H9 (cell line): ENCODE results near the gene MOSMO. TPM values are rescaled to one million over a fixed set of nuclear protein-coding genes. Genes with fewer than 3 reads are reported as not detected.
A peak's percentile ranks its signal among the peaks of the same experiment; 100 is the strongest.

Experiments
- DNase-seq: peaks from one replicate; pipeline ENCODE4 v3.0.0-alpha.2; 2017
- H2AFZ ChIP-seq: one replicate; pipeline ENCODE4 v1.6.1; 2013; ENCODE audit warnings: mild to moderate bottlenecking, low read length, control low read depth, moderate library complexity
- H2AK5ac ChIP-seq: 2 replicates; pipeline ENCODE4 v1.6.1; 2013; ENCODE audit warnings: low read length, control low read depth, mixed read lengths; ENCODE audit not compliant: insufficient read length
- H2BK120ac ChIP-seq: one replicate; pipeline ENCODE4 v1.6.1; 2013; ENCODE audit warnings: low read depth, mild to moderate bottlenecking, low read length, control low read depth, inconsistent platforms; ENCODE audit not compliant: poor library complexity, severe bottlenecking
- H2BK12ac ChIP-seq: 2 replicates; pipeline ENCODE4 v1.6.1; 2013; ENCODE audit warnings: low read length, control low read depth, mixed read lengths, low read depth; ENCODE audit not compliant: insufficient read length
- H2BK15ac ChIP-seq: 2 replicates; pipeline ENCODE4 v1.6.1; 2013; ENCODE audit warnings: low read depth, low read length, control low read depth
- H2BK20ac ChIP-seq: one replicate; pipeline ENCODE4 v1.6.1; 2013; ENCODE audit warnings: low read depth, mild to moderate bottlenecking, low read length, control low read depth, inconsistent platforms; ENCODE audit not compliant: poor library complexity, severe bottlenecking
- H2BK5ac ChIP-seq: 2 replicates; pipeline ENCODE4 v1.6.1; 2013; ENCODE audit warnings: low read length, control low read depth, mixed read lengths; ENCODE audit not compliant: insufficient read length
- H3K14ac ChIP-seq: 2 replicates; pipeline ENCODE4 v1.6.1; 2013; ENCODE audit warnings: low read length, control low read depth; ENCODE audit not compliant: insufficient read depth
- H3K18ac ChIP-seq: 2 replicates; pipeline ENCODE4 v1.6.1; 2013; ENCODE audit warnings: low read depth, mild to moderate bottlenecking, mixed read lengths, low read length, control low read depth; ENCODE audit not compliant: insufficient read length
- H3K23ac ChIP-seq: 2 replicates; pipeline ENCODE4 v1.6.1; 2013; ENCODE audit warnings: low read length, control low read depth, mixed read lengths, low read depth; ENCODE audit not compliant: insufficient read length
- H3K23me2 ChIP-seq: 2 replicates; pipeline ENCODE4 v1.6.1; 2013; ENCODE audit warnings: low read depth, mild to moderate bottlenecking, mixed read lengths, low read length, control low read depth; ENCODE audit not compliant: insufficient read length, poor library complexity, severe bottlenecking
- H3K27ac ChIP-seq: 2 replicates; pipeline ENCODE4 v1.5.1; 2013; ENCODE audit warnings: low read length, control low read depth, mixed read lengths, low read depth; ENCODE audit not compliant: insufficient read length
- H3K27me3 ChIP-seq: 2 replicates; pipeline ENCODE4 v1.6.1; 2013; ENCODE audit warnings: low read length, control low read depth, inconsistent platforms; ENCODE audit not compliant: insufficient read depth
- H3K4ac ChIP-seq: 2 replicates; pipeline ENCODE4 v1.6.1; 2013; ENCODE audit warnings: low read depth, mild to moderate bottlenecking, control low read depth, inconsistent platforms, low read length, moderate library complexity
- H3K4me1 ChIP-seq: 2 replicates; pipeline ENCODE4 v1.6.1; 2013; ENCODE audit warnings: low read length, control low read depth, inconsistent platforms; ENCODE audit not compliant: insufficient read depth
- H3K4me2 ChIP-seq: 2 replicates; pipeline ENCODE4 v1.6.1; 2013; ENCODE audit warnings: low read length, control low read depth, mixed read lengths; ENCODE audit not compliant: insufficient read length, insufficient read depth
- H3K56ac ChIP-seq: 2 replicates; pipeline ENCODE4 v1.6.1; 2013; ENCODE audit warnings: low read depth, mild to moderate bottlenecking, mixed read lengths, low read length, control low read depth; ENCODE audit not compliant: insufficient read length
- H3K79me1 ChIP-seq: 2 replicates; pipeline ENCODE4 v1.6.1; 2013; ENCODE audit warnings: low read depth, mild to moderate bottlenecking, moderate library complexity, low read length, control low read depth, inconsistent platforms; ENCODE audit not compliant: insufficient read depth, poor library complexity, severe bottlenecking
- H3K79me2 ChIP-seq: 2 replicates; pipeline ENCODE4 v1.6.1; 2013; ENCODE audit warnings: low read length, control low read depth, inconsistent platforms; ENCODE audit not compliant: insufficient read depth
- H3K9ac ChIP-seq: 2 replicates; pipeline ENCODE4 v1.6.1; 2013; ENCODE audit warnings: low read length, control low read depth, mixed read lengths; ENCODE audit not compliant: insufficient read length; ENCODE audit errors: extremely low read depth
- H3K9me3 ChIP-seq: one replicate; pipeline ENCODE4 v1.6.1; 2013; ENCODE audit warnings: low read depth, low read length, inconsistent platforms; ENCODE audit not compliant: control insufficient read depth
- H3T11ph ChIP-seq: one replicate; pipeline ENCODE4 v1.6.1; 2013; ENCODE audit warnings: mild to moderate bottlenecking, low read length, control low read depth, inconsistent platforms
- H4K20me1 ChIP-seq: one replicate; pipeline ENCODE4 v1.6.1; 2013; ENCODE audit not compliant: control insufficient read depth, insufficient read length, insufficient read depth
- H4K5ac ChIP-seq: 2 replicates; pipeline ENCODE4 v1.6.1; 2013; ENCODE audit warnings: low read depth, mild to moderate bottlenecking, mixed read lengths, low read length, control low read depth; ENCODE audit not compliant: insufficient read length
- H4K8ac ChIP-seq: replicated peaks from 2 replicates; pipeline ENCODE4 v1.6.1; 2013; ENCODE audit warnings: low read length, control low read depth, mixed read lengths, low read depth; ENCODE audit not compliant: insufficient read length
- H4K91ac ChIP-seq: 2 replicates; pipeline ENCODE4 v1.6.1; 2013; ENCODE audit warnings: low read depth, mild to moderate bottlenecking, moderate library complexity, mixed read lengths, low read length, control low read depth; ENCODE audit not compliant: insufficient read length
- H3K27ac Mint-ChIP-seq, 3 experiments: 2 replicates in 2 of 3; 3 replicates in 1 of 3; pipeline ENCODE4 v1.8.0; 2020 to 2021; ENCODE audit warnings: mixed read lengths in 3 of 3, mild to moderate bottlenecking in 1 of 3, moderate library complexity in 1 of 3
- H3K27me3 Mint-ChIP-seq: 2 replicates; pipeline ENCODE4 v1.8.0; 2021; ENCODE audit warnings: low read depth, mild to moderate bottlenecking, moderate library complexity, mixed read lengths
- H3K36me3 Mint-ChIP-seq, 3 experiments: 2 replicates in 2 of 3; 3 replicates in 1 of 3; pipeline ENCODE4 v1.8.0; 2020 to 2021; ENCODE audit warnings: low read depth in 3 of 3, mixed read lengths in 3 of 3; ENCODE audit not compliant: insufficient read depth in 1 of 3
- H3K4me1 Mint-ChIP-seq, 2 experiments: 2 replicates each; pipeline ENCODE4 v1.8.0; 2020; ENCODE audit warnings: mixed read lengths in 2 of 2
- H3K4me3 Mint-ChIP-seq, 2 experiments: 2 replicates in 1 of 2; 3 replicates in 1 of 2; pipeline ENCODE4 v1.8.0; 2020 to 2021; ENCODE audit warnings: mild to moderate bottlenecking in 2 of 2, mixed read lengths in 2 of 2, moderate library complexity in 1 of 2
- H3K9me3 Mint-ChIP-seq, 2 experiments: 2 replicates in 1 of 2; 3 replicates in 1 of 2; pipeline ENCODE4 v1.8.0; 2020; ENCODE audit warnings: mild to moderate bottlenecking in 2 of 2, mixed read lengths in 2 of 2, moderate library complexity in 1 of 2
- WGBS: extraction: QIAGEN DNeasy Blood & Tissue Kit; methylation state at CpG from one replicate; pipeline ENCODE4 v1.1.7; 2013; ENCODE audit warnings: missing lambda C conversion rate, low lambda C conversion rate, mixed read lengths; ENCODE audit not compliant: insufficient read length; ENCODE audit errors: extremely low coverage; 5-methylcytosine and 5-hydroxymethylcytosine counted together
- total RNA-seq: library from RNA; stranded (reverse); gene quantifications from 2 replicates; pipeline ENCODE4 v1.2.1, GENCODE V29; 2021
- TF ChIP-seq, protein P1 (sequence below): fragments of 200-600 bp; sonication (generic); conservative IDR thresholded peaks from 3 replicates; pipeline ENCODE4 v1.8.0; 2021; ENCODE audit warnings: antibody characterized with exemption, mild to moderate bottlenecking

The MOSMO gene
- total RNA-seq, 1 experiment from 2014 or later: 13.5 TPM

DNA sequence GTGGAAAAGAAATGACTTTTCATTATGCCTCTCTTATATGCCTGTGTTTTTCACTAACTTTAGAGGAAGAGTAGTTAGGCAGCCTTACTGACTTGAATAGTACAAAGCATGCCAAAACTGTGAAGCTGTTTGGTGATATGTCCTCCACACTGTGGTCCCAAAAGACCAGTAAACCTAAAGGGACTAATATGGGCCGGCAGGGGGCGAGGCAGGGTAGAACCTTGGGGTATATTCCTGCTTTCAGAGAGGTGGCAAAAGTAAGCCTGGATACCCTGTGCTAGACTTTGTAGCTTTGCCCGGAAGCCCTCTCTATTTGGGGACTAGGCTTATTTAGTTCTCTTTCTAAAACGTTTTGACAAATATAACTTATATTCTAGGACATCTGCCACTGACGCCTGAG is 48.0 kb downstream of the MOSMO start:
- no peak overlapping the region for H3K4ac ChIP-seq
- no peak overlapping the region for H3K14ac ChIP-seq
- H3K9ac ChIP-seq: no peak overlapping the region
- Mint-ChIP-seq H3K27ac (no peak overlapping the region), H3K9me3 (no peaks in the 10 kb centered on the region), H3K4me3 (no peak overlapping the region), H3K36me3 (no peaks in the 10 kb centered on the region; a peak in 1 of 7 replicates), H3K4me1 (no peaks in the 10 kb centered on the region), H3K27me3 (no peaks in the 10 kb centered on the region)
- no peaks in the 10 kb centered on the region for H3K79me1 ChIP-seq
- no peak overlapping the region for H3K18ac ChIP-seq
- H2AFZ ChIP-seq: no peak overlapping the region
- no peaks in the 10 kb centered on the region for H4K20me1 ChIP-seq
- H2BK20ac ChIP-seq: no peak overlapping the region
- H3K23ac ChIP-seq: no peak overlapping the region
- H3T11ph ChIP-seq: no peak overlapping the region
- H4K91ac ChIP-seq: no peak overlapping the region
- no peak overlapping the region for H3K4me2 ChIP-seq
- no peak overlapping the region for H4K5ac ChIP-seq
- H3K4me1 ChIP-seq: no peaks in the 10 kb centered on the region
- TF ChIP-seq, protein P1, sequence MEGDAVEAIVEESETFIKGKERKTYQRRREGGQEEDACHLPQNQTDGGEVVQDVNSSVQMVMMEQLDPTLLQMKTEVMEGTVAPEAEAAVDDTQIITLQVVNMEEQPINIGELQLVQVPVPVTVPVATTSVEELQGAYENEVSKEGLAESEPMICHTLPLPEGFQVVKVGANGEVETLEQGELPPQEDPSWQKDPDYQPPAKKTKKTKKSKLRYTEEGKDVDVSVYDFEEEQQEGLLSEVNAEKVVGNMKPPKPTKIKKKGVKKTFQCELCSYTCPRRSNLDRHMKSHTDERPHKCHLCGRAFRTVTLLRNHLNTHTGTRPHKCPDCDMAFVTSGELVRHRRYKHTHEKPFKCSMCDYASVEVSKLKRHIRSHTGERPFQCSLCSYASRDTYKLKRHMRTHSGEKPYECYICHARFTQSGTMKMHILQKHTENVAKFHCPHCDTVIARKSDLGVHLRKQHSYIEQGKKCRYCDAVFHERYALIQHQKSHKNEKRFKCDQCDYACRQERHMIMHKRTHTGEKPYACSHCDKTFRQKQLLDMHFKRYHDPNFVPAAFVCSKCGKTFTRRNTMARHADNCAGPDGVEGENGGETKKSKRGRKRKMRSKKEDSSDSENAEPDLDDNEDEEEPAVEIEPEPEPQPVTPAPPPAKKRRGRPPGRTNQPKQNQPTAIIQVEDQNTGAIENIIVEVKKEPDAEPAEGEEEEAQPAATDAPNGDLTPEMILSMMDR: peak; percentile 70
- H3K56ac ChIP-seq: no peak overlapping the region
- no peaks in the 10 kb centered on the region for H3K23me2 ChIP-seq
- no peaks in the 10 kb centered on the region for H3K79me2 ChIP-seq
- no peak overlapping the region for H4K8ac ChIP-seq
- no peaks in the 10 kb centered on the region for H3K27me3 ChIP-seq
- no peak overlapping the region for H2BK15ac ChIP-seq
- no peak overlapping the region for H2BK120ac ChIP-seq
- no peaks in the 10 kb centered on the region for H3K9me3 ChIP-seq
- H2AK5ac ChIP-seq: no peak overlapping the region
- no peak overlapping the region for H2BK5ac ChIP-seq
- H3K27ac ChIP-seq: no peak overlapping the region
- DNase-seq: peak; percentile 58
- WGBS: no CpG with 5 or more reads among the region's 5 CpGs
- no peak overlapping the region for H2BK12ac ChIP-seq
